Measurements from ENCODE around the gene ZSWIM6.

Gene ZSWIM6

DNA sequence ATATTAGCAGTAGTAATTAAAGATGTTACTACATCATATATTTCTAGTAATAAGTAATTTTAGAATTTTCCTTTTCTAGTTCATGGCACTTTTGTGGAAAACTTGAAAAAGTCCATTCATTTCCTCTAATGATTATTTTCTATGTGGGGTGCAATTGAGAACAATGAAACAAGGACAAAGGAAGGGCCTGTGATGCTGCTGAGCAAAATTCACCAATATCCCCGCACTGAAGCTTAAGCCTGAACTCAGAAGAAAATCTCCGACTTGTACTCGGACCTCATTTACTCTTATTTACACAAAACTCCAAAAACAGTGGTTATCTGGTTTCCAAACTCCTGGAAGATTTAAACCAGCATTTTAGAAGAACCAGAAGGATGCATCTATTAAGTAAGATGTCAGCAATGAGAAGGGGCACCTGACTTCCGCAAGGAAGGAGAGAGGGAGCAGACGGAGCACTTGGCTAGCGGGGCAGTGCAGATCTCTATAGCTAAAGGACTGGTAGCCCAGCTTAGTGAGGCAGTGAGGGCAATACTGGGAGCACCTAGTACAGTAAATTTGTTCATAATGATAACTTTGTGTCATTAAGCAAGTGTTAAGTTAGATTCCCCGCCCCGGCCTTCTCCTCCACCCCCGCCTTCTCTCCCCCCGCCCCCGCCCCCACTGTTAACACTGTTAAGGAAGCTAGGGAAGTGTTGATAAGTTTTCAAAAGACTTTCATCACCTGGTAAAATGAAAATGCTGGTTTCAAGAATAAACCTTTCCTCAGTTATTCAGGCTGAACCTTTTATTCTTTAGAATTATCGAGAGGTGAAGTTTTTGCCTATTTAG lies 123.3 kb downstream of the ZSWIM6 start:
- intact Hi-C loops (cut with DNase I) = no loop called here
- no peak for DNase-seq

- intact Hi-C loops (cut with DNase I) = no loop called here
- DNase-seq = no peak
Observed at GRCh38 chr5:61460471-61460870, 128.4 kb downstream of the ZSWIM6 start.

GRCh38 chr5:61461417-61461816 lies 129.4 kb downstream of the ZSWIM6 start:
- intact Hi-C loops (cut with DNase I) = no loop called here
- no peak for DNase-seq

- no peak for DNase-seq
- intact Hi-C loops (cut with DNase I) = no loop called here
Observed at GRCh38 chr5:61461926-61462325, 129.9 kb downstream of the ZSWIM6 start.

- no peak for DNase-seq
- intact Hi-C loops (cut with DNase I) = no loop called here
Observed at GRCh38 chr5:61463596-61463995, 131.5 kb downstream of the ZSWIM6 start.

DNA sequence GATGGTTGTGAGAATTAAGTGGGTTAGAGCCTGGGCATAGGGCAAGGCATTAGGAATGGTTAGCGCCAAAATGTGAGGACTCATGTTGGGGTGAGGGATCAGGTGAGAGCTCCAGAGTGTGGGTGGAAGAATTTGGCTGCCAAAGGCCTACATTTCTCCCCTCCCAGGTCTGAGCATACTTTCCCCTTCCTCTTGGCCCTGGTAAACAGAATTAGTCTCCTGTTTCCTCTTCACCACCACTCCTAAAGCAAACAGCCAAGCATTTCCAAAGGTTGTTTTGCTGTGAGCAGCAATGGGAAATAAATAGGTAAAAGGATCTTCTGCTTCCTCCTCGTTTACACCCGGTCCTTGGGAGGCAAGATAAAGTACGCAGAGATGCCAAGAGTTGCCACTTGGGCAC lies 132.5 kb downstream of the ZSWIM6 start:
- intact Hi-C loops (cut with DNase I) = no loop called here
- DNase-seq = no peak

- no peak for DNase-seq
- intact Hi-C loops (cut with DNase I) = no loop called here
Observed at GRCh38 chr5:61465066-61465465, 133.0 kb downstream of the ZSWIM6 start.

DNA sequence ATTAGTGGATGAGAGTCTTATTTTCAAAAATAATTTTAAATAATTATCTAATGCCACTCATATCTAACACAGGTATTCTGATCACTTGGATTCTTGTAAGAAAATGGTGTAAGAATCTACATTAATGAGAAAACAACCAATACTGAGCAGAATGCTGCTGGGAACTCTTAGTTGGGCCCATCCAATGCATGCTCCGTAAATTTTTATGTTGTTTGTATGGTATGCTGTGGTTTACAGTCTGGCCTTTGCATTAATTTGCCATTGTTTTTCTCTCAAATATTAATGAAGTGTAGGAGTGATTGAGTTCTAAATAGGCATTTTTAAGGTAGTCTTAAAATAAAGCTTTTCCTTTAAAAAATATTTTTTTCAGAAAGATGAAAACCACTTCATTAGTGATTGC lies 133.4 kb downstream of the ZSWIM6 start:
- no peak for DNase-seq
- intact Hi-C loops (cut with DNase I) = no loop called here

- intact Hi-C loops (cut with DNase I) = no loop called here
- no peak for DNase-seq
Observed at GRCh38 chr5:61466017-61466416, 134.0 kb downstream of the ZSWIM6 start.

DNA sequence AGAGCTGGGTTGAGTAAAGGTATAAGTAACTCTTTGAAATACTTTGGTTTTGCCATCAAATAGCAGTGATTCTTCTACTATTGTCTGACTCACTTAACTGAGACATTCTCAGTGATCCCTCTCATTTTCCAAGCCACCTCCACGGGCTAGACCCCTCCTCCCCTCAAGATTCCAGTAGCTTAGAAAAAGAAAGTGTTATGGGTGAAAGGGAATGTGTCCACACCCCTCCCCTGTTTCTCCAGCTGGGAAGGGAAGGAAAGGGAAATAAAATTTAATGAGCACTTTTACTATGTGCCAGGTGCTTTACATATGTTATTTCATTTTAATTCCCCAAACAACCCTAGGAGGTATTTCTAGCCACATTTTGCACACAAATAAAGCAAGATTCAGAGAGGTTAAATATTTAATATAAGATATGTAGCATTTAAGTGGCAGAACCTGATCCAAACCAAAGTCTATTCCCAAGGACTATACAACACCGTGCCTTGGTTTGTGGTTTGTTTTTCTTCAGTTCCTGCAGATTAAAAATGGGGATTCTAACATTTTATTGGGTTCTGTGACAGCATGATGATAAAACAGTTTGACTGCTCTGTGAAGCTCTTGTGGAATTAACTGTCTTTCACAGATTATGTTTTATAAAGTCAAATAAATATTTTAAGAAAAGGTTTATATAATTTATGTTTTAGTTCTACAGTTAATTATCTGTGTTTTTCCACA lies 135.9 kb downstream of the ZSWIM6 start:
- intact Hi-C loops (cut with DNase I) = no loop called here
- DNase-seq = no peak

- DNase-seq = no peak
- intact Hi-C loops (cut with DNase I) = no loop called here
Observed at GRCh38 chr5:61468483-61468865, 136.4 kb downstream of the ZSWIM6 start.

- intact Hi-C loops (cut with DNase I) = no loop called here
- DNase-seq = no peak
Observed at GRCh38 chr5:61471352-61471751, 139.3 kb downstream of the ZSWIM6 start.

GRCh38 chr5:61472172-61472958 lies 140.3 kb downstream of the ZSWIM6 start:
- no peak for DNase-seq
- intact Hi-C loops (cut with DNase I) = no loop called here

DNA sequence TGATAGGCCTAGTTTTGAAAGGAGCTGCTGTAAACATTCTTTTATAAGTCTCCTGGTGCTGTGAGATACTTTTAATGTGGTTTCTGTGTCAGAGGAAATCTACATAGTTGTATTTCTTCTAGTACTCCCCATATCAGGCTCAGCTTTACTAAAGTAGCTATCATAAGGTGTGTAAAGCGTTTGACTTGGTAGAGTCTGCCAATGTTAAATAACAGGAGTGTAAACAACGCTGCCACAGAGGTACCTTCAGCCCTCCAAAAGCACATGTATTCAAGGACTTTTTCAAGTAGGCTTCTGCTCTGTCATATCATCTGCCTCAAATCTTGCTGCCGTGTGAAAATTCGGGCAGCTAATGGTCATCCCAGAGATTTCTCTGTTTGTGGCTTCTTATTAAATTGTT lies 142.7 kb downstream of the ZSWIM6 start:
- DNase-seq = no peak
- intact Hi-C loops (cut with DNase I) = no loop called here

- DNase-seq = no peak
- intact Hi-C loops (cut with DNase I) = no loop called here
Observed at GRCh38 chr5:61477788-61478187, 145.7 kb downstream of the ZSWIM6 start.

GRCh38 chr5:61479850-61480614 lies 148.0 kb downstream of the ZSWIM6 start:
- intact Hi-C loops (cut with DNase I) = no loop called here
- no peak for DNase-seq

- no peak for DNase-seq
- intact Hi-C loops (cut with DNase I) = no loop called here
Observed at GRCh38 chr5:61482980-61483379, 150.9 kb downstream of the ZSWIM6 start.

DNA sequence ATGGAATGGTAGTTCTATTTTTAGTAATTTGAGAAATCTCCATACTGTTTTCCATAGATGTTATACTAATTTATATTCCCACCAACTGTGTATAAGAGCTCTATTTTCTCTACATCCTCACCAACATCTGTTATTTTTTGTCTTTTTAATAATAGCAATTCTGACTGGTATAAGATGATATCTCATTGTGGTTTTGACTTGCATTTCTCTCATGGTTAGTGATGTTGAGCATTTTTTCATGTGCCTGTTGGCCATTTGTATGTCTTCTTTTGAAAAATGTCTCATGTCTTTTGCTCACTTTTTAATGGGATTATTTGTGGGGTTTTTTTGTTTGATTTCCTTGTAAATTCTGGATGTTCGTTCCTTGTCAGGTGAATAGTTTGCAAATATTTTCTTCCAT lies 154.4 kb downstream of the ZSWIM6 start:
- no peak for DNase-seq

GRCh38 chr5:61489574-61489973 lies 157.5 kb downstream of the ZSWIM6 start:
- intact Hi-C loops (cut with DNase I) = no loop called here
- no peak for DNase-seq

More for the DNA sequence above, 154.4 kb downstream of the ZSWIM6 start:
- intact Hi-C loops (cut with DNase I) = no loop called here
